Neural progenitor cell (in vitro differentiated cells): ENCODE results near the gene POLR2E. TPM values are rescaled to one million over a fixed set of nuclear protein-coding genes. Genes with fewer than 3 reads are reported as not detected.

ENCODE experiments used
- DNase-seq: peaks from one replicate; pipeline ENCODE4 v3.0.0-alpha.2; 2016; ENCODE audit warnings: low spot score
- H2AFZ ChIP-seq: fragments of 200-600 bp; sonication (generic); replicated peaks from 2 replicates; pipeline ENCODE4 v1.6.1; 2016; ENCODE audit warnings: antibody characterized with exemption
- H3F3A ChIP-seq: fragments of 200-600 bp; sonication (generic); 2 replicates; pipeline ENCODE4 v1.6.1; 2016; ENCODE audit warnings: antibody characterized with exemption, low read depth
- H3K27ac ChIP-seq: fragments of 200-600 bp; sonication (generic); 2 replicates; pipeline ENCODE4 v1.5.1; 2016; ENCODE audit warnings: mild to moderate bottlenecking
- H3K27me3 ChIP-seq: fragments of 200-600 bp; sonication (generic); 2 replicates; pipeline ENCODE4 v1.6.1; 2016; ENCODE audit warnings: mild to moderate bottlenecking, moderate library complexity
- H3K36me3 ChIP-seq: fragments of 200-600 bp; sonication (generic); 2 replicates; pipeline ENCODE4 v1.5.1; 2016
- H3K4me1 ChIP-seq: fragments of 200-600 bp; sonication (generic); 2 replicates; pipeline ENCODE4 v1.6.1; 2016; ENCODE audit warnings: mixed run types
- H3K4me2 ChIP-seq: fragments of 200-600 bp; sonication (generic); 2 replicates; pipeline ENCODE4 v1.6.1; 2016
- H3K4me3 ChIP-seq: fragments of 200-600 bp; sonication (generic); 2 replicates; pipeline ENCODE4 v1.5.1; 2016
- H3K79me2 ChIP-seq: fragments of 200-600 bp; sonication (generic); 2 replicates; pipeline ENCODE4 v1.6.1; 2016; ENCODE audit warnings: low read depth
- H3K9ac ChIP-seq: fragments of 200-600 bp; sonication (generic); 2 replicates; pipeline ENCODE4 v1.6.1; 2016
- H3K9me3 ChIP-seq: fragments of 200-600 bp; sonication (generic); 2 replicates; pipeline ENCODE4 v1.5.1; 2016; ENCODE audit warnings: low read depth
- H4K20me1 ChIP-seq: fragments of 200-600 bp; sonication (generic); 2 replicates; pipeline ENCODE4 v1.6.1; 2016; ENCODE audit warnings: low read depth
- H3K27ac Mint-ChIP-seq: 3 replicates; pipeline ENCODE4 v1.8.0; 2021; ENCODE audit warnings: mixed read lengths
- H3K27me3 Mint-ChIP-seq: 2 replicates; pipeline ENCODE4 v1.8.0; 2022; ENCODE audit warnings: low read depth, mild to moderate bottlenecking, inconsistent platforms, moderate library complexity, mixed read lengths; ENCODE audit not compliant: insufficient read depth
- H3K36me3 Mint-ChIP-seq: 3 replicates; pipeline ENCODE4 v1.8.0; 2021; ENCODE audit warnings: mixed read lengths
- H3K4me1 Mint-ChIP-seq: 3 replicates; pipeline ENCODE4 v1.8.0; 2021; ENCODE audit warnings: mixed read lengths
- H3K4me3 Mint-ChIP-seq: 3 replicates; pipeline ENCODE4 v1.8.0; 2021; ENCODE audit warnings: mild to moderate bottlenecking, moderate library complexity, mixed read lengths
- H3K9me3 Mint-ChIP-seq: 3 replicates; pipeline ENCODE4 v1.8.0; 2020; ENCODE audit warnings: mixed read lengths
- EZH2 ChIP-seq: fragments of 200-600 bp; sonication (generic); IDR thresholded peaks from 2 replicates; pipeline ENCODE4 v1.6.1; 2017; ENCODE audit warnings: antibody characterized with exemption, mild to moderate bottlenecking, moderate library complexity
- EZH2phosphoT487 ChIP-seq: fragments of 200-600 bp; sonication (generic); IDR thresholded peaks from 2 replicates; pipeline ENCODE4 v1.6.1; 2017; ENCODE audit warnings: antibody characterized with exemption
- total RNA-seq: library from RNA; depleted of rRNA; stranded (reverse); fragments of >200 nt; gene quantifications from 2 replicates; pipeline ENCODE4 v1.2.3, GENCODE V29; 2015; ENCODE audit warnings: low replicate concordance
- TF ChIP-seq, protein P1 (sequence below): fragments of 200-600 bp; sonication (generic); IDR thresholded peaks from 2 replicates; pipeline ENCODE4 v1.5.1; 2017; ENCODE audit warnings: antibody characterized with exemption, mild to moderate bottlenecking

POLR2E gene
- total RNA-seq, 1 donor from 2014 or later: 98.8 TPM

DNA sequence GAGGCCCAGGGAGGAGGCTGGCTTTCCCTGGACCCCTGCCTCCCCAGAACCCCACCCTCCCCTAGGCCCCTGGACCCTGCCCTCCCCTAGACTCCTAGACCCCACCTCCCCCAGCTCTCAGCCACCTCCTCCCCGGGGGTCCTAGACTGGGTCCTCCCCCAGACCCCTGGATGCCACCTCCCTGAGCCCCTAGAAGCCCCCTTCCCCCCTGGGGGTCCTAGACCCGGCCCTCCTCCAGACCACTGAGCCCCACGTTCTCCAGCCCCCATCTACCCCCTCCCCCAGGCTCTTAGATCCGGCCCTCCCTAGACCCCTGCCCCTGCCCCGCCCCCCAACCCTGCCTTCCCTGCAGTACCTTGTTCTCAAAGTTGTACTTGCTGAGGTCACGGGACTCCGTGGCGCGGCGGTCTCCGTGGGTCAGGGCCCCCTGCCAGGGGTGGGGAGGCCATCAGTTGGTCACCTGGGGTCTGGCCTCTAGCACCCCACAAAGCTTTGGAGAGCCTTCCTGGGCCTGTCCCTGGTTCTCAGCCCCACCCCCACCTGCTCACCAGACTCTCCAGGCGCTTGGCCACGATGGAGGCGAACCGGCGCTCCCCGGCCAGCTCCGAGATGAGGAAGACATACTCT is 16.6 kb upstream of the POLR2E start:
- TF ChIP-seq EZH2phosphoT487 (no peak), EZH2 (no peak)
- TF ChIP-seq, protein P1, sequence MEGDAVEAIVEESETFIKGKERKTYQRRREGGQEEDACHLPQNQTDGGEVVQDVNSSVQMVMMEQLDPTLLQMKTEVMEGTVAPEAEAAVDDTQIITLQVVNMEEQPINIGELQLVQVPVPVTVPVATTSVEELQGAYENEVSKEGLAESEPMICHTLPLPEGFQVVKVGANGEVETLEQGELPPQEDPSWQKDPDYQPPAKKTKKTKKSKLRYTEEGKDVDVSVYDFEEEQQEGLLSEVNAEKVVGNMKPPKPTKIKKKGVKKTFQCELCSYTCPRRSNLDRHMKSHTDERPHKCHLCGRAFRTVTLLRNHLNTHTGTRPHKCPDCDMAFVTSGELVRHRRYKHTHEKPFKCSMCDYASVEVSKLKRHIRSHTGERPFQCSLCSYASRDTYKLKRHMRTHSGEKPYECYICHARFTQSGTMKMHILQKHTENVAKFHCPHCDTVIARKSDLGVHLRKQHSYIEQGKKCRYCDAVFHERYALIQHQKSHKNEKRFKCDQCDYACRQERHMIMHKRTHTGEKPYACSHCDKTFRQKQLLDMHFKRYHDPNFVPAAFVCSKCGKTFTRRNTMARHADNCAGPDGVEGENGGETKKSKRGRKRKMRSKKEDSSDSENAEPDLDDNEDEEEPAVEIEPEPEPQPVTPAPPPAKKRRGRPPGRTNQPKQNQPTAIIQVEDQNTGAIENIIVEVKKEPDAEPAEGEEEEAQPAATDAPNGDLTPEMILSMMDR: no peak
- Histone ChIP-seq H3K9ac (no peak overlapping the region), H3K4me3 (no peak overlapping the region), H3K79me2 (no peaks in the 10 kb centered on the region), H4K20me1 (peaks cover 15% of the 10 kb centered on the region), H2AFZ (no peak overlapping the region), H3K9me3 (no peaks in the 10 kb centered on the region), H3K4me1 (peaks cover 3% of the 10 kb centered on the region), H3K36me3 (no peaks in the 10 kb centered on the region), H3K27me3 (no peaks in the 10 kb centered on the region), H3K4me2 (no peak overlapping the region), H3F3A (peaks cover 21% of the 10 kb centered on the region), H3K27ac (no peak overlapping the region)
- DNase-seq: no peak
- Mint-ChIP-seq H3K9me3 (no peaks in the 10 kb centered on the region), H3K4me3 (no peak overlapping the region), H3K36me3 (no peaks in the 10 kb centered on the region), H3K27ac (no peak overlapping the region), H3K4me1 (no peaks in the 10 kb centered on the region), H3K27me3 (no peaks in the 10 kb centered on the region)

- TF ChIP-seq, protein P1: no peak
- TF ChIP-seq EZH2phosphoT487 (no peak), EZH2 (no peak)
- no peak overlapping the region for H3K9ac ChIP-seq
- H3K4me3 ChIP-seq: no peak overlapping the region
- H3K4me1 ChIP-seq: peaks cover 3% of the 10 kb centered on the region
- H2AFZ ChIP-seq: no peak overlapping the region
- no peak for DNase-seq
- H3K4me2 ChIP-seq: no peak overlapping the region
- peaks cover 2% of the 10 kb centered on the region for H3K79me2 ChIP-seq
- Mint-ChIP-seq H3K4me1 (no peaks in the 10 kb centered on the region), H3K36me3 (no peaks in the 10 kb centered on the region), H3K27me3 (no peaks in the 10 kb centered on the region), H3K9me3 (no peaks in the 10 kb centered on the region), H3K27ac (no peak overlapping the region), H3K4me3 (no peak overlapping the region)
- H3F3A ChIP-seq: peaks cover 21% of the 10 kb centered on the region
- H4K20me1 ChIP-seq: peaks cover 22% of the 10 kb centered on the region
- H3K36me3 ChIP-seq: no peaks in the 10 kb centered on the region
- no peaks in the 10 kb centered on the region for H3K27me3 ChIP-seq
- no peak overlapping the region for H3K27ac ChIP-seq
- H3K9me3 ChIP-seq: no peaks in the 10 kb centered on the region
Measured at GRCh38 chr19:1110809-1111640, 15.8 kb upstream of the POLR2E start.

- H3F3A ChIP-seq: peaks cover 25% of the 10 kb centered on the region
Measured at GRCh38 chr19:1109697-1110671, 14.8 kb upstream of the POLR2E start.

More at GRCh38 chr19:1109697-1110671, 14.8 kb upstream of the POLR2E start:
- Mint-ChIP-seq H3K27me3 (no peaks in the 10 kb centered on the region), H3K27ac (no peak overlapping the region), H3K9me3 (no peaks in the 10 kb centered on the region), H3K4me3 (no peak overlapping the region), H3K36me3 (no peaks in the 10 kb centered on the region), H3K4me1 (peaks cover 3% of the 10 kb centered on the region)
- no peak overlapping the region for H3K27ac ChIP-seq
- H3K9ac ChIP-seq: no peak overlapping the region
- no peak for DNase-seq
- no peak overlapping the region for H2AFZ ChIP-seq
- H4K20me1 ChIP-seq: peaks cover 32% of the 10 kb centered on the region
- H3K36me3 ChIP-seq: no peaks in the 10 kb centered on the region
- peaks cover 13% of the 10 kb centered on the region for H3K79me2 ChIP-seq
- no peaks in the 10 kb centered on the region for H3K9me3 ChIP-seq
- H3K27me3 ChIP-seq: no peaks in the 10 kb centered on the region
- no peak overlapping the region for H3K4me2 ChIP-seq
- TF ChIP-seq EZH2: no peak
- no peak for TF ChIP-seq EZH2phosphoT487
- H3K4me3 ChIP-seq: no peak overlapping the region
- H3K4me1 ChIP-seq: peaks cover 9% of the 10 kb centered on the region
